PC-3 (cell line): Measurements from ENCODE around the gene CD6. TPM values are rescaled to one million over a fixed set of nuclear protein-coding genes. Genes with fewer than 3 reads are reported as not detected.

Experiments
- ATAC-seq: fragments of 200-7000 bp; cut with Tn5 transposase; 2 replicates; pipeline ENCODE4 v1.9.1; 2020; ENCODE audit warnings: mild to moderate bottlenecking, moderate library complexity
- BruUV-seq: library from RNA; stranded (reverse); fragments of 400-500 nt; replicated peaks from 2 replicates; lab custom pipeline; 2021; lab: Mats Ljungman, UMichigan
- CTCF ChIA-PET: fragments of 300-600 bp; sonication (Branson Sonifier 250); formaldehyde crosslinking; loops from one replicate; lab custom pipeline; 2022; ENCODE audit warnings: antibody characterized with exemption; lab: Charles Lee
- POLR2A ChIA-PET: fragments of 300-600 bp; sonication (Branson Sonifier 250); formaldehyde crosslinking; loops from one replicate; lab custom pipeline; 2022; ENCODE audit warnings: antibody characterized with exemption; ENCODE audit not compliant: unreplicated experiment; lab: Charles Lee
- DNase-seq: peaks from one replicate; pipeline ENCODE4 v3.0.0-alpha.2; 2015
- H2AFZ ChIP-seq: fragments of 300-600 bp; sonication (generic); 2 replicates; pipeline ENCODE4 v1.6.0; 2016; ENCODE audit warnings: antibody characterized with exemption, low read length
- H3F3A ChIP-seq: fragments of 300-600 bp; sonication (generic); one replicate; pipeline ENCODE4 v1.6.0; 2017; ENCODE audit warnings: antibody characterized with exemption, low read length, control low read depth, mild to moderate bottlenecking; ENCODE audit not compliant: unreplicated experiment
- H3K27ac ChIP-seq: fragments of 300-600 bp; sonication (generic); 2 replicates; pipeline ENCODE4 v1.5.1; 2016; ENCODE audit warnings: mild to moderate bottlenecking, low read length
- H3K27me3 ChIP-seq: fragments of 300-600 bp; sonication (generic); 2 replicates; pipeline ENCODE4 v1.6.1; 2016; ENCODE audit warnings: low read length, mixed read lengths
- H3K36me3 ChIP-seq: fragments of 300-600 bp; sonication (generic); 2 replicates; pipeline ENCODE4 v1.6.1; 2016; ENCODE audit warnings: low read depth, mixed run types, low read length, mixed read lengths
- H3K4me1 ChIP-seq: fragments of 300-600 bp; sonication (generic); 2 replicates; pipeline ENCODE4 v1.5.1; 2016; ENCODE audit warnings: low read length; ENCODE audit not compliant: insufficient read depth
- H3K4me2 ChIP-seq: fragments of 300-600 bp; sonication (generic); 2 replicates; pipeline ENCODE4 v1.6.0; 2016; ENCODE audit warnings: low read length
- H3K4me3 ChIP-seq: fragments of 300-600 bp; sonication (generic); 2 replicates; pipeline ENCODE4 v1.5.1; 2016; ENCODE audit warnings: mild to moderate bottlenecking, low read length, mixed read lengths
- H3K79me2 ChIP-seq: fragments of 300-600 bp; sonication (generic); 2 replicates; pipeline ENCODE4 v1.6.1; 2017; ENCODE audit warnings: low read length, mixed read lengths
- H3K9ac ChIP-seq: fragments of 300-600 bp; sonication (generic); 2 replicates; pipeline ENCODE4 v1.6.0; 2016; ENCODE audit warnings: mild to moderate bottlenecking, low read length
- H3K9me2 ChIP-seq: fragments of 300-600 bp; sonication (generic); replicated peaks from 2 replicates; pipeline ENCODE4 v1.6.1; 2016; ENCODE audit warnings: mixed run types, low read length, mixed read lengths
- H3K9me3 ChIP-seq: fragments of 300-600 bp; sonication (generic); 2 replicates; pipeline ENCODE4 v1.6.1; 2016; ENCODE audit warnings: low read length, mixed read lengths
- H4K20me1 ChIP-seq: fragments of 300-600 bp; sonication (generic); 2 replicates; pipeline ENCODE4 v1.6.1; 2016; ENCODE audit warnings: low read length, mixed read lengths
- EZH2 ChIP-seq: fragments of 300-600 bp; sonication (generic); IDR thresholded peaks from one replicate; pipeline ENCODE4 v1.6.1; 2017; ENCODE audit warnings: antibody characterized with exemption, mild to moderate bottlenecking, low read length; ENCODE audit not compliant: unreplicated experiment
- EZH2phosphoT487 ChIP-seq: fragments of 300-600 bp; sonication (generic); IDR thresholded peaks from 2 replicates; pipeline ENCODE4 v1.6.1; 2018; ENCODE audit warnings: mild to moderate bottlenecking, antibody characterized with exemption, low read length, borderline replicate concordance
- intact Hi-C: fragments of 100-400 bp; cut with micrococcal nuclease; formaldehyde crosslinking; loops from 2 replicates; pipeline ENCODE4 v1.9.0; 2023
- total RNA-seq: library from RNA; depleted of rRNA; stranded (reverse); fragments of >200 nt; gene quantifications from 2 replicates; pipeline ENCODE4 v1.2.3, GENCODE V29; 2014
- TF ChIP-seq, protein P1 (sequence below): fragments of 300-600 bp; sonication (generic); conservative IDR thresholded peaks from 2 replicates; pipeline ENCODE4 v1.5.1; 2017; ENCODE audit warnings: antibody characterized with exemption, low read depth, mild to moderate bottlenecking, low read length

Gene CD6
- total RNA-seq, 1 experiment from 2014 or later = not detected

DNA sequence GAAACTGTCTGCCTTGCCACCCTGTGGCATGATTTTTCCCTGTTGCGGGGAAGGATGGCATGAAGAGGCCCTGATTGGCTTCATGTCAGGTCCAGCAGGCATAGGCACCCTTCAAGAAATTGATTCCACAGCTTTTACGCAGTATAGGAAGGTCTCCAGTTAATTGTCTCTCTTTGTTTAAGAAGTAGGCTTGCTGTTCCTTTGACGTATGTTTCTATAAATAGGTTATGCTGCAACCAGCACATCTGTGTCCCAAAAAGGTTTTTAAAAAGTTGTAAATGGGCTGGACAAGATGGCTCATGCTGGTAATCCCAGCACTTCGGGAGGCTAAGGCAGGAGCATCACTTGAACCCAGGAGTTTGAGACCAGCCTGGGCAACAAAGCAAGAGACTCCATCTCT is 62.6 kb downstream of the CD6 start:
- no peaks in the 10 kb centered on the region for H3K9me2 ChIP-seq
- H4K20me1 ChIP-seq = no peaks in the 10 kb centered on the region
- H3K36me3 ChIP-seq = no peaks in the 10 kb centered on the region
- TF ChIP-seq EZH2phosphoT487 (no peak), EZH2 (no peak)
- TF ChIP-seq, protein P1, sequence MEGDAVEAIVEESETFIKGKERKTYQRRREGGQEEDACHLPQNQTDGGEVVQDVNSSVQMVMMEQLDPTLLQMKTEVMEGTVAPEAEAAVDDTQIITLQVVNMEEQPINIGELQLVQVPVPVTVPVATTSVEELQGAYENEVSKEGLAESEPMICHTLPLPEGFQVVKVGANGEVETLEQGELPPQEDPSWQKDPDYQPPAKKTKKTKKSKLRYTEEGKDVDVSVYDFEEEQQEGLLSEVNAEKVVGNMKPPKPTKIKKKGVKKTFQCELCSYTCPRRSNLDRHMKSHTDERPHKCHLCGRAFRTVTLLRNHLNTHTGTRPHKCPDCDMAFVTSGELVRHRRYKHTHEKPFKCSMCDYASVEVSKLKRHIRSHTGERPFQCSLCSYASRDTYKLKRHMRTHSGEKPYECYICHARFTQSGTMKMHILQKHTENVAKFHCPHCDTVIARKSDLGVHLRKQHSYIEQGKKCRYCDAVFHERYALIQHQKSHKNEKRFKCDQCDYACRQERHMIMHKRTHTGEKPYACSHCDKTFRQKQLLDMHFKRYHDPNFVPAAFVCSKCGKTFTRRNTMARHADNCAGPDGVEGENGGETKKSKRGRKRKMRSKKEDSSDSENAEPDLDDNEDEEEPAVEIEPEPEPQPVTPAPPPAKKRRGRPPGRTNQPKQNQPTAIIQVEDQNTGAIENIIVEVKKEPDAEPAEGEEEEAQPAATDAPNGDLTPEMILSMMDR = no peak
- no peaks in the 10 kb centered on the region for H3K79me2 ChIP-seq
- no peak for DNase-seq
- H3K4me1 ChIP-seq = peaks cover 8% of the 10 kb centered on the region; the same call in 1 of the 2 replicates
- no peak overlapping the region for H3K27ac ChIP-seq
- POLR2A ChIA-PET = no interaction called here
- intact Hi-C loops = no loop called here
- CTCF ChIA-PET = no interaction called here
- no peaks in the 10 kb centered on the region for H3F3A ChIP-seq
- H3K9me3 ChIP-seq = no peaks in the 10 kb centered on the region
- no peaks in the 10 kb centered on the region for H3K27me3 ChIP-seq
- no peak for ATAC-seq
- no TSS peak for BruUV-seq
- no peak overlapping the region for H2AFZ ChIP-seq
- no peak overlapping the region for H3K9ac ChIP-seq
- H3K4me3 ChIP-seq = no peak overlapping the region
- no peak overlapping the region for H3K4me2 ChIP-seq

DNA sequence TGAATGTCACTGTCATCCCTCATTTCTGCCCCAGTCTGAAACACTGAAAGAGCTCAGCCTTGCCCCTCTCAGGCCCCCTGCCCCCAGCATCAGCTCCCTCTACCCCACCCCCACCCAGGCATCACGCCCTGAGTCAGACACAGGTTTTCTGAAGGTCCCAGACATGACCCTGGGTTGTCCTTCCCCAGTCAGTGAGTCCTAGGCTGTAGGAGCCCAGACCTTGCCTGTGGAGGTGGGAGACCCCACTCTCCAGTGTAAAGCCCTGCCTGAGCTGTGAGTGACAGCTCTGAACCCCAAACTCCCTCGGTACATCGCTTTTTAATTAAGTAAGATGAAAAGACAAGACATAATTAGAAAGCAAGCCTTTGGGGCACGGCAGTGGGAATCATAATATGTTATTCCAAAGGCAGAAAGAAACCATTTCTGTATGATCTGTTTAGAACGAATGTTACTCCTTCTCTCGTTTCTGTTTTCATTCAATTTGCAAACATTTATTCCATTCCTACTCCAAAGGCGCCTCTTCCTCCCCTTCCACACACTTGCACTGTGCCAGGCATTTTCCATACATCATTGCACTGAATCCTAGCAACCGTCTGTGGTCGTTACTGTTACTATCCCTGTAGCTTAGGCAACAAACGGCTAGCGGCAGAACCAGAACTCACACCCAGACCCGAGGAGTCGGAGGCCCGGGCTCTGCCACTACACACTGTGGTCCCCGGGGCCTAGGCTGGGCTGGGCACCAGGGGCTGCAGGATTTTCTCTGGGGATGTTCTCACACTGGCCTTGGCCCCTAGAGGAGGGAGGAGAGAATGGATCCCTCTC is 63.4 kb downstream of the CD6 start:
- Histone ChIP-seq H2AFZ (no peak overlapping the region), H3K9ac (no peak overlapping the region), H3K9me2 (no peaks in the 10 kb centered on the region), H3K27me3 (no peaks in the 10 kb centered on the region), H3F3A (no peaks in the 10 kb centered on the region), H3K4me3 (no peak overlapping the region), H4K20me1 (no peaks in the 10 kb centered on the region), H3K79me2 (no peaks in the 10 kb centered on the region), H3K4me2 (no peak overlapping the region), H3K9me3 (no peaks in the 10 kb centered on the region), H3K4me1 (peaks cover 8% of the 10 kb centered on the region; the same call in 1 of the 2 replicates), H3K27ac (no peak overlapping the region), H3K36me3 (no peaks in the 10 kb centered on the region)
- ChIA-PET POLR2A (no interaction called here), CTCF (no interaction called here)
- no peak for ATAC-seq
- intact Hi-C loops = no loop called here
- TF ChIP-seq EZH2 = no peak
- TF ChIP-seq, protein P1 = no peak
- TF ChIP-seq EZH2phosphoT487 = no peak
- DNase-seq = no peak
- no TSS peak for BruUV-seq

DNA sequence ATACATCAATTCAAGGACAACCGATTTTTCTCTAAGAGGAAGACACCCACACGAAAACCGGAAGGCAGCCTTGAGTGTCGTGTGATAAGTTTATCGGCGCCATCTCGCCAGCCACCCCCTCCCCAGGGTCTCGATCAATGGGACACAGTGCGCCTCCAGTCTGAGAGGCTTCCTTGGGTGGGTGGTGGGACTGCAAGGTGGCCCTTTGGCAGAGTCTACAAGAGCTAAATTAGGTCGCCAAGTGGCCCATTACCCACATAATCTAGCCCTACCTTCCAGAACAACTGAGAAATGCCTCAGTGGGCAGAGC is 64.0 kb downstream of the CD6 start:
- Histone ChIP-seq H3K9me3 (no peaks in the 10 kb centered on the region), H4K20me1 (no peaks in the 10 kb centered on the region), H3K4me3 (no peak overlapping the region), H3K9ac (no peak overlapping the region), H3K27me3 (no peaks in the 10 kb centered on the region), H3K79me2 (no peaks in the 10 kb centered on the region), H3K4me2 (no peak overlapping the region), H3K36me3 (no peaks in the 10 kb centered on the region), H3K4me1 (peaks cover 8% of the 10 kb centered on the region; the same call in 1 of the 2 replicates), H3F3A (no peaks in the 10 kb centered on the region), H3K27ac (no peak overlapping the region), H3K9me2 (no peaks in the 10 kb centered on the region), H2AFZ (no peak overlapping the region)
- BruUV-seq = no TSS peak
- POLR2A ChIA-PET = no interaction called here
- TF ChIP-seq EZH2phosphoT487 = no peak
- no peak for TF ChIP-seq EZH2
- TF ChIP-seq, protein P1 = no peak
- intact Hi-C loops = no loop called here
- ATAC-seq (no peak), DNase-seq (no peak)
- CTCF ChIA-PET = no interaction called here
